Measurements from ENCODE around the gene TMEM108. TPM values are rescaled to one million over a fixed set of nuclear protein-coding genes. Genes with fewer than 3 reads are reported as not detected.

The TMEM108 gene
- polyA plus RNA-seq, 1 of the 3 experiments (the other 2 are of a cell fraction), result 8.6 TPM

DNA sequence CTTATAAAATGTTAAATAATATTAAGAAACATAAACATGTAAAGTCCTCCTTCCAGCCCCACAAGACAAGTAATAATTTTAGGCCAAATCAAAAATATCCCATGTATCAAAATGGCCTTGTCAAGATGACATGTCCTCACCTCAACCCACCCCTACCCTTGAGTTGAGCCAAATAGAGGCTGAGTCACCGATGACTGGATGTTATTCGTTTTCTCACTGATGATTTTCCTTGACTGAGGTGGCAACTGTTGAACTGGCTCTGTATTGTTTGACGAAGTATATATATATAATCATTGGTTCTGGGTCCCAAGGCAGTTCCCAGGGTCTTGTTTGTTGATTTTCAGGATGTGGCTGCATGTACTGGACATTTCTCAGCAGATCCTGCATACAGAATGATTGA is 75.3 kb downstream of the TMEM108 start:
- peak overlapping the region; percentile 51; the same call in 1 of the 2 replicates for H3K4me2 ChIP-seq

DNA sequence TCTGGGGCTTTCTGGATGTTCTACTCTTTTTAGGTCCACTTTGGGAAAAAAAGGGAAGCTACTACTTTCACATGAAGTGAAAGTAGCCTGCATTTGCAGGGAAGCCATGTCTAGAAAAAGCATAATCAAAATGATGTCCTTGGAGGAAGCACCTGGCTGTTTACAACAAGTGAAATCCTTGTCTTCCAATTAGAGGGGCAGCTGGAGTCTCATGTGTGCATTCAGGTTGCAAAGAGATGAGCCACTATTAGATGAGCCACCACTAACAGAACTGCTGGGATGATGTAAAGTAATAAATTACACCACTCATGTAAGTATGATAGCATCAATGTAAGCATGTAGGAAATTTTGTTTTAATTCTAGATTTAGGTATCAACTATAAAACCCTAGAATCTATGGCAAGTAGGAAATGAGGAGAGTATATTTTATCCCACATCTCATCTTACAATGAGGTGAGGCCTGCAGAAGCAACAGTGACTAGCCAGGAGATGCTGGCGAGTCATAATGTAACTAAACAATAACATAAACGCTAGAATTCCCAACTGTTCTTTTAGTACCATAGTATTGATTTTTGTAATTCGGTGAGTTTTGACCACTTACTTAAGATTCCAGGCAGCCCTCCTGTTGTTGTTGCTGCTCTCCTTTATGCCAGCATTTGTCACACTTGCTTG is 75.9 kb downstream of the TMEM108 start:
- Histone ChIP-seq H3K9me2 (no peaks in the 10 kb centered on the region), H3K27me3 (ENCODE audit: insufficient read depth) (no peaks in the 10 kb centered on the region), H3K4me3 (ENCODE audit: low read depth in 2 of 2, low read length in 1 of 2) (peak overlapping the region in 1 of 2 experiments; percentile 34; a peak in 2 of 4 replicates), H4K20me1 (ENCODE audit: insufficient read depth) (no peaks in the 10 kb centered on the region), H3K4me2 (peak overlapping the region; percentile 51; the same call in 1 of the 2 replicates), H3K27ac (ENCODE audit: low read depth in 2 of 2, low read length in 1 of 2) (peak overlapping the region; percentile 47 to 59), H3K9me3 (no peaks in the 10 kb centered on the region), H3K4me1 (ENCODE audit: control insufficient read depth in 1 of 2, insufficient read depth in 2 of 2, low read depth in 1 of 2, low read length in 1 of 2) (peaks cover 10 to 22% of the 10 kb centered on the region in 2 experiments; a peak in 3 of 4 replicates), H3K79me2 (ENCODE audit: insufficient read depth) (no peaks in the 10 kb centered on the region), H3K9ac (peak overlapping the region; percentile 21; the same call in 1 of the 2 replicates), H3K36me3 (replicated peaks in 1 of 2; ENCODE audit: control insufficient read depth in 1 of 2, insufficient read depth in 2 of 2, low read length in 1 of 2) (no peaks in the 10 kb centered on the region), H3F3A (replicated peaks; ENCODE audit: insufficient read depth) (no peaks in the 10 kb centered on the region), H2AFZ (ENCODE audit: low read depth) (no peak overlapping the region)
- ChIA-PET POLR2A (no interaction called here), CTCF (interaction anchor here (0.9 to 1.4 kb wide), 2 partner anchors 10 to 388 kb away, joined by 4 read pairs; no protein-coding TSS in a partner anchor)
- DNase-seq, result no peak
- 70% methylated on average over 3 of the region's 3 CpGs for WGBS (ENCODE audit: low lambda C conversion rate)
- TF ChIP-seq RAD21 (IDR thresholded peaks at IDR 0.05; ENCODE audit: low read length), result no peak
- TF ChIP-seq TEAD4 (IDR thresholded peaks at IDR 0.05; ENCODE audit: borderline replicate concordance, insufficient read depth), result no peak

More for the DNA sequence above, 75.3 kb downstream of the TMEM108 start:
- Histone ChIP-seq H3K4me1 (ENCODE audit: control insufficient read depth in 1 of 2, insufficient read depth in 2 of 2, low read depth in 1 of 2, low read length in 1 of 2) (peaks cover 10 to 18% of the 10 kb centered on the region in 2 experiments; a peak in 3 of 4 replicates), H3K9me2 (no peaks in the 10 kb centered on the region), H3K27ac (ENCODE audit: low read depth in 2 of 2, low read length in 1 of 2) (peak overlapping the region; percentile 47 to 59), H4K20me1 (ENCODE audit: insufficient read depth) (no peaks in the 10 kb centered on the region), H3F3A (replicated peaks; ENCODE audit: insufficient read depth) (no peaks in the 10 kb centered on the region), H3K27me3 (ENCODE audit: insufficient read depth) (no peaks in the 10 kb centered on the region), H3K4me3 (ENCODE audit: low read depth in 2 of 2, low read length in 1 of 2) (peak overlapping the region in 1 of 2 experiments; percentile 34; a peak in 2 of 4 replicates), H3K36me3 (replicated peaks in 1 of 2; ENCODE audit: control insufficient read depth in 1 of 2, insufficient read depth in 2 of 2, low read length in 1 of 2) (no peaks in the 10 kb centered on the region), H2AFZ (ENCODE audit: low read depth) (no peak overlapping the region), H3K9ac (peak overlapping the region; percentile 21; the same call in 1 of the 2 replicates), H3K79me2 (ENCODE audit: insufficient read depth) (no peaks in the 10 kb centered on the region), H3K9me3 (no peaks in the 10 kb centered on the region)
- 56% methylated on average over 3 of the region's 3 CpGs for whole genome bisulfite sequencing (ENCODE audit: low lambda C conversion rate)
- TF ChIP-seq RXRA (IDR thresholded peaks at IDR 0.05; ENCODE audit: borderline replicate concordance, low read depth) (no peak), CTCF (IDR thresholded peaks at IDR 0.05) (no peak), RCOR1 (IDR thresholded peaks at IDR 0.05; ENCODE audit: low read length) (no peak), NRF1 (IDR thresholded peaks at IDR 0.05; ENCODE audit: low read depth, low read length) (no peak), FOXJ3 (CRISPR knock-in tag; IDR thresholded peaks at IDR 0.05) (no peak)
- no peak for DNase-seq
- CTCF ChIA-PET, result no interaction called here
- POLR2A ChIA-PET, result no interaction called here

GRCh38 chr3:133115176-133115575 is 77.0 kb downstream of the TMEM108 start:
- Histone ChIP-seq H2AFZ (ENCODE audit: low read depth) (no peak overlapping the region), H3K4me3 (ENCODE audit: low read depth in 2 of 2, low read length in 1 of 2) (no peak overlapping the region), H3K79me2 (ENCODE audit: insufficient read depth) (no peaks in the 10 kb centered on the region), H3K9me2 (no peaks in the 10 kb centered on the region), H3K4me1 (ENCODE audit: control insufficient read depth in 1 of 2, insufficient read depth in 2 of 2, low read depth in 1 of 2, low read length in 1 of 2) (peaks cover 10 to 19% of the 10 kb centered on the region in 2 experiments; a peak in 3 of 4 replicates), H3K27me3 (ENCODE audit: insufficient read depth) (no peaks in the 10 kb centered on the region), H3F3A (replicated peaks; ENCODE audit: insufficient read depth) (no peaks in the 10 kb centered on the region), H3K4me2 (no peak overlapping the region), H3K27ac (ENCODE audit: low read depth in 2 of 2, low read length in 1 of 2) (peak overlapping the region in 1 of 2 experiments; percentile 60; a peak in 2 of 4 replicates), H3K9me3 (no peaks in the 10 kb centered on the region), H4K20me1 (ENCODE audit: insufficient read depth) (no peaks in the 10 kb centered on the region), H3K9ac (no peak overlapping the region), H3K36me3 (replicated peaks in 1 of 2; ENCODE audit: control insufficient read depth in 1 of 2, insufficient read depth in 2 of 2, low read length in 1 of 2) (no peaks in the 10 kb centered on the region)
- CTCF ChIA-PET, result interaction anchor here (0.7 to 1.5 kb wide), 6 partner anchors 11 to 389 kb away, joined by 3 to 4 read pairs (median 4); no protein-coding TSS in a partner anchor
- POLR2A ChIA-PET, result interaction anchor here (0.5 kb wide), 1 partner anchor 135 kb away, joined by 3 read pairs; no protein-coding TSS in a partner anchor
- no peak for DNase-seq
- WGBS (ENCODE audit: low lambda C conversion rate), result 73% methylated on average over 1 of the region's 1 CpG
- TF ChIP-seq NRF1 (IDR thresholded peaks at IDR 0.05; ENCODE audit: low read depth, low read length), result no peak
- no peak for TF ChIP-seq CHD2 (IDR thresholded peaks at IDR 0.05; ENCODE audit: low read length, partially characterized antibody)
- TF ChIP-seq RXRA (IDR thresholded peaks at IDR 0.05; ENCODE audit: borderline replicate concordance, low read depth), result no peak
- TF ChIP-seq MEF2A (IDR thresholded peaks at IDR 0.05; ENCODE audit: borderline replicate concordance, low read depth), result no peak
- TF ChIP-seq GATA2 (CRISPR knock-in tag; IDR thresholded peaks at IDR 0.05), result no peak
- no peak for TF ChIP-seq USF1 (IDR thresholded peaks at IDR 0.05; ENCODE audit: borderline replicate concordance, low read depth)
- no peak for TF ChIP-seq IRF3 (IDR thresholded peaks at IDR 0.05; ENCODE audit: low read depth, low read length)

Data from SK-N-SH (cell line).